HEK293 (cell line): Measurements from ENCODE around the gene SPECC1.

Experiments
- CTCF ChIA-PET: fragments of 350-600 bp; formaldehyde crosslinking; extraction: SDS; loops from one replicate; lab custom pipeline; 2021; ENCODE audit warnings: antibody characterized with exemption; lab: Yijun Ruan, JAX
- POLR2A ChIA-PET: fragments of 300-600 bp; formaldehyde crosslinking; extraction: SDS; loops from one replicate; lab custom pipeline; 2020; ENCODE audit warnings: antibody characterized with exemption, inconsistent platforms; lab: Yijun Ruan, JAX
- H3K27ac ChIP-seq: fragments of 200-500 bp; sonication (Bioruptor generic); 2 replicates; pipeline ENCODE4 v1.5.1; 2014; ENCODE audit warnings: low read depth, low read length, control low read depth, inconsistent platforms; ENCODE audit errors: extremely low read depth
- H3K36me3 ChIP-seq, 2 experiments: fragments of 200-500 bp in 1 of 2; sonication (Bioruptor generic) in 1 of 2; 1 replicate in 1 of 2; 2 replicates in 1 of 2; pipeline ENCODE4 v1.5.1; 2014 to 2017; ENCODE audit warnings: inconsistent platforms in 2 of 2, low read length in 2 of 2; ENCODE audit not compliant: control insufficient read depth in 2 of 2, insufficient read depth in 1 of 2
- H3K4me1 ChIP-seq: fragments of 200-500 bp; sonication (Bioruptor generic); 2 replicates; pipeline ENCODE4 v1.5.1; 2014; ENCODE audit warnings: mild to moderate bottlenecking, low read length, inconsistent platforms; ENCODE audit not compliant: control insufficient read depth, insufficient read depth
- H3K4me3 ChIP-seq: 2 replicates; pipeline ENCODE4 v1.5.1; 2011; ENCODE audit warnings: low read depth, mild to moderate bottlenecking, control low read depth, low read length, moderate library complexity
- H3K9me3 ChIP-seq: fragments of 200-500 bp; sonication (Bioruptor generic); 2 replicates; pipeline ENCODE4 v1.5.1; 2014; ENCODE audit warnings: low read depth, low read length, inconsistent platforms; ENCODE audit not compliant: control insufficient read depth, insufficient read depth
- REST ChIP-seq: fragments of 450-650 bp; formaldehyde crosslinking; IDR thresholded peaks from 2 replicates; pipeline ENCODE4 v1.5.1; 2016; ENCODE audit warnings: missing biosample characterization, missing genetic modification characterization
- SP2 ChIP-seq: fragments of 450-650 bp; formaldehyde crosslinking; IDR thresholded peaks from 2 replicates; pipeline ENCODE4 v1.5.1; 2016; ENCODE audit warnings: missing biosample characterization, missing genetic modification characterization
- ZBTB26 ChIP-seq: fragments of 450-650 bp; formaldehyde crosslinking; optimal IDR thresholded peaks from 2 replicates; pipeline ENCODE3; 2016; ENCODE audit warnings: missing biosample characterization, mild to moderate bottlenecking, missing genetic modification characterization
- ZBTB49 ChIP-seq: fragments of 450-650 bp; formaldehyde crosslinking; IDR thresholded peaks from 2 replicates; pipeline ENCODE4 v1.5.1; 2016; ENCODE audit warnings: missing biosample characterization, missing genetic modification characterization, low read depth
- ZNF133 ChIP-seq: fragments of 450-650 bp; formaldehyde crosslinking; IDR thresholded peaks from 2 replicates; pipeline ENCODE4 v1.5.1; 2016; ENCODE audit warnings: missing biosample characterization, missing genetic modification characterization
- ZNF16 ChIP-seq: fragments of 450-650 bp; formaldehyde crosslinking; IDR thresholded peaks from 2 replicates; pipeline ENCODE4 v1.5.1; 2016; ENCODE audit warnings: low read depth, missing biosample characterization, missing genetic modification characterization
- ZNF223 ChIP-seq: fragments of 450-650 bp; formaldehyde crosslinking; IDR thresholded peaks from 2 replicates; pipeline ENCODE4 v1.5.1; 2016; ENCODE audit warnings: missing biosample characterization, missing genetic modification characterization
- ZNF248 ChIP-seq: fragments of 450-650 bp; formaldehyde crosslinking; IDR thresholded peaks from 2 replicates; pipeline ENCODE4 v1.5.1; 2017; ENCODE audit warnings: missing biosample characterization, missing genetic modification characterization
- ZNF350 ChIP-seq: fragments of 450-650 bp; formaldehyde crosslinking; IDR thresholded peaks from 2 replicates; pipeline ENCODE4 v1.5.0; 2017; ENCODE audit warnings: missing biosample characterization, mild to moderate bottlenecking, missing genetic modification characterization
- ZNF37A ChIP-seq: fragments of 450-650 bp; IDR thresholded peaks from 2 replicates; pipeline ENCODE4 v1.5.1; 2018; ENCODE audit warnings: missing biosample characterization, missing genetic modification characterization
- ZNF488 ChIP-seq: fragments of 450-650 bp; formaldehyde crosslinking; IDR thresholded peaks from 2 replicates; pipeline ENCODE4 v1.5.1; 2016; ENCODE audit warnings: missing biosample characterization, missing genetic modification characterization
- ZNF521 ChIP-seq: fragments of 450-650 bp; formaldehyde crosslinking; IDR thresholded peaks from 2 replicates; pipeline ENCODE4 v1.5.1; 2017; ENCODE audit warnings: missing biosample characterization, mild to moderate bottlenecking, missing genetic modification characterization
- ZNF530 ChIP-seq: fragments of 450-650 bp; formaldehyde crosslinking; IDR thresholded peaks from 2 replicates; pipeline ENCODE4 v1.5.1; 2016; ENCODE audit warnings: low read depth, missing biosample characterization, missing genetic modification characterization
- ZNF571 ChIP-seq: fragments of 450-650 bp; formaldehyde crosslinking; IDR thresholded peaks from 2 replicates; pipeline ENCODE4 v1.5.0; 2017; ENCODE audit warnings: missing biosample characterization, missing genetic modification characterization
- ZNF600 ChIP-seq: fragments of 450-650 bp; formaldehyde crosslinking; IDR thresholded peaks from 2 replicates; pipeline ENCODE4 v1.5.1; 2016; ENCODE audit warnings: missing biosample characterization, missing genetic modification characterization
- ZNF626 ChIP-seq: fragments of 450-650 bp; sonication (Bioruptor Pico); formaldehyde crosslinking; IDR thresholded peaks from 2 replicates; pipeline ENCODE4 v1.5.1; 2018; ENCODE audit warnings: missing biosample characterization, missing genetic modification characterization, inconsistent platforms
- ZNF645 ChIP-seq: fragments of 450-650 bp; formaldehyde crosslinking; IDR thresholded peaks from 2 replicates; pipeline ENCODE4; 2016; ENCODE audit warnings: missing biosample characterization, missing genetic modification characterization
- ZNF670 ChIP-seq: fragments of 450-650 bp; formaldehyde crosslinking; IDR thresholded peaks from 2 replicates; pipeline ENCODE4 v1.5.1; 2016; ENCODE audit warnings: missing biosample characterization, missing genetic modification characterization, low read depth
- ZNF701 ChIP-seq: fragments of 450-650 bp; formaldehyde crosslinking; IDR thresholded peaks from 2 replicates; pipeline ENCODE4 v1.5.1; 2016; ENCODE audit warnings: missing biosample characterization, missing genetic modification characterization
- ZNF792 ChIP-seq: fragments of 450-650 bp; formaldehyde crosslinking; IDR thresholded peaks from 2 replicates; pipeline ENCODE4 v1.5.1; 2016; ENCODE audit warnings: missing biosample characterization, missing genetic modification characterization
- ZNF830 ChIP-seq: fragments of 450-650 bp; IDR thresholded peaks from 2 replicates; pipeline ENCODE4 v1.5.0; 2018; ENCODE audit warnings: missing biosample characterization, missing genetic modification characterization, low read depth, mild to moderate bottlenecking, moderate library complexity
- ZSCAN18 ChIP-seq: fragments of 450-650 bp; formaldehyde crosslinking; IDR thresholded peaks from 2 replicates; pipeline ENCODE4 v1.5.1; 2016; ENCODE audit warnings: missing biosample characterization, missing genetic modification characterization
- TF ChIP-seq, protein P1 (sequence below): fragments of 450-650 bp; formaldehyde crosslinking; IDR thresholded peaks from 2 replicates; pipeline ENCODE4 v1.5.1; 2017; ENCODE audit warnings: missing biosample characterization, mild to moderate bottlenecking, missing genetic modification characterization, moderate library complexity

The SPECC1 gene

GRCh38 chr17:20241855-20242254, 232.7 kb downstream of the SPECC1 start:
- POLR2A ChIA-PET: no interaction called here
- H3K4me1 ChIP-seq: no peaks in the 10 kb centered on the region

DNA sequence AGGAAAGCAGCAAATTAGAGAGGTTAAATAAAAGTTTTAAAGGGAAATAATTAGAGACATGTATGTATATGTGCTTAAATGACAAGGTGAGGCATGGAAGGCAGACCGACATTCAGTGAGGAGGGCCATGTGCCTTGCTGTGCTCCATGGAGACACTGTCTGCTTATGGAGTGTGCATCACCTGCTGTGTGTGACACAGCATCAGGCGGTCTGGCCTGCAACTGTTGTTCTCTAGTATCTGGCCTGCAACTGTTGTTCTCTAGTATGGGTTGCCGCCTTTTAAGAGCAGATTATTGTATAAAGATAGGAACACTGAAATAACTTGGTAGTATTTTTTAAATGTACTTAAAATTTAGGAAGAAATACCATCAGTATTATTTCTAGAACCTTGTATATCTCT, 233.1 kb downstream of the SPECC1 start:
- H3K4me1 ChIP-seq: no peaks in the 10 kb centered on the region
- CTCF ChIA-PET: no interaction called here
- POLR2A ChIA-PET: no interaction called here
- H3K4me3 ChIP-seq: no peak overlapping the region
- H3K36me3 ChIP-seq: peaks cover 2 to 14% of the 10 kb centered on the region in 2 experiments
- H3K9me3 ChIP-seq: no peaks in the 10 kb centered on the region
- no peak overlapping the region for H3K27ac ChIP-seq
- TF ChIP-seq REST (tag by site-specific recombination) (no peak), ZNF792 (no peak), SP2 (no peak), ZNF488 (tag by site-specific recombination) (no peak), ZNF701 (tag by site-specific recombination) (no peak), ZNF521 (no peak), ZNF350 (tag by site-specific recombination) (no peak), ZBTB49 (tag by site-specific recombination) (no peak), ZNF133 (tag by site-specific recombination) (no peak), ZNF645 (tag by site-specific recombination) (no peak), ZNF530 (tag by site-specific recombination) (no peak), ZNF37A (tag by site-specific recombination) (no peak), ZNF600 (no peak), ZNF830 (tag by site-specific recombination) (no peak), ZNF670 (no peak)
- TF ChIP-seq, protein P1, sequence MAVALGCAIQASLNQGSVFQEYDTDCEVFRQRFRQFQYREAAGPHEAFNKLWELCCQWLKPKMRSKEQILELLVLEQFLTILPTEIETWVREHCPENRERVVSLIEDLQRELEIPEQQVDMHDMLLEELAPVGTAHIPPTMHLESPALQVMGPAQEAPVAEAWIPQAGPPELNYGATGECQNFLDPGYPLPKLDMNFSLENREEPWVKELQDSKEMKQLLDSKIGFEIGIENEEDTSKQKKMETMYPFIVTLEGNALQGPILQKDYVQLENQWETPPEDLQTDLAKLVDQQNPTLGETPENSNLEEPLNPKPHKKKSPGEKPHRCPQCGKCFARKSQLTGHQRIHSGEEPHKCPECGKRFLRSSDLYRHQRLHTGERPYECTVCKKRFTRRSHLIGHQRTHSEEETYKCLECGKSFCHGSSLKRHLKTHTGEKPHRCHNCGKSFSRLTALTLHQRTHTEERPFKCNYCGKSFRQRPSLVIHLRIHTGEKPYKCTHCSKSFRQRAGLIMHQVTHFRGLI (tag by site-specific recombination): no peak

More at GRCh38 chr17:20241855-20242254, 232.7 kb downstream of the SPECC1 start:
- CTCF ChIA-PET: no interaction called here
- TF ChIP-seq ZNF223 (tag by site-specific recombination): no peak
- TF ChIP-seq ZNF248 (tag by site-specific recombination): no peak
- no peak for TF ChIP-seq ZBTB26
- no peak for TF ChIP-seq ZNF626 (tag by site-specific recombination)
- no peak for TF ChIP-seq ZNF670
- TF ChIP-seq ZNF571 (tag by site-specific recombination): no peak
- TF ChIP-seq ZNF350 (tag by site-specific recombination): no peak
- TF ChIP-seq ZSCAN18 (tag by site-specific recombination): no peak
- no peak for TF ChIP-seq ZNF16 (tag by site-specific recombination)
- TF ChIP-seq, all 188 proteins: peak for 0
- Histone ChIP-seq H3K27ac (no peak overlapping the region), H3K36me3 (peaks cover 0 to 10% of the 10 kb centered on the region in 2 experiments; a peak in 2 of 3 replicates), H3K9me3 (no peaks in the 10 kb centered on the region), H3K4me3 (no peak overlapping the region)
